ENCODE results near the gene SIGLEC8.

- TF ChIP-seq SIN3A (IDR thresholded peaks at IDR 0.05; ENCODE audit: borderline replicate concordance, insufficient read depth, low read length) (no peak), POLR2AphosphoS5 (IDR thresholded peaks at IDR 0.05; ENCODE audit: low read depth, low read length) (no peak), FOXP2 (optimal IDR thresholded peaks at IDR 0.05; ENCODE audit: borderline replicate concordance, extremely low read depth, extremely low read length, insufficient read depth) (no peak)
- TF ChIP-seq, protein P1, sequence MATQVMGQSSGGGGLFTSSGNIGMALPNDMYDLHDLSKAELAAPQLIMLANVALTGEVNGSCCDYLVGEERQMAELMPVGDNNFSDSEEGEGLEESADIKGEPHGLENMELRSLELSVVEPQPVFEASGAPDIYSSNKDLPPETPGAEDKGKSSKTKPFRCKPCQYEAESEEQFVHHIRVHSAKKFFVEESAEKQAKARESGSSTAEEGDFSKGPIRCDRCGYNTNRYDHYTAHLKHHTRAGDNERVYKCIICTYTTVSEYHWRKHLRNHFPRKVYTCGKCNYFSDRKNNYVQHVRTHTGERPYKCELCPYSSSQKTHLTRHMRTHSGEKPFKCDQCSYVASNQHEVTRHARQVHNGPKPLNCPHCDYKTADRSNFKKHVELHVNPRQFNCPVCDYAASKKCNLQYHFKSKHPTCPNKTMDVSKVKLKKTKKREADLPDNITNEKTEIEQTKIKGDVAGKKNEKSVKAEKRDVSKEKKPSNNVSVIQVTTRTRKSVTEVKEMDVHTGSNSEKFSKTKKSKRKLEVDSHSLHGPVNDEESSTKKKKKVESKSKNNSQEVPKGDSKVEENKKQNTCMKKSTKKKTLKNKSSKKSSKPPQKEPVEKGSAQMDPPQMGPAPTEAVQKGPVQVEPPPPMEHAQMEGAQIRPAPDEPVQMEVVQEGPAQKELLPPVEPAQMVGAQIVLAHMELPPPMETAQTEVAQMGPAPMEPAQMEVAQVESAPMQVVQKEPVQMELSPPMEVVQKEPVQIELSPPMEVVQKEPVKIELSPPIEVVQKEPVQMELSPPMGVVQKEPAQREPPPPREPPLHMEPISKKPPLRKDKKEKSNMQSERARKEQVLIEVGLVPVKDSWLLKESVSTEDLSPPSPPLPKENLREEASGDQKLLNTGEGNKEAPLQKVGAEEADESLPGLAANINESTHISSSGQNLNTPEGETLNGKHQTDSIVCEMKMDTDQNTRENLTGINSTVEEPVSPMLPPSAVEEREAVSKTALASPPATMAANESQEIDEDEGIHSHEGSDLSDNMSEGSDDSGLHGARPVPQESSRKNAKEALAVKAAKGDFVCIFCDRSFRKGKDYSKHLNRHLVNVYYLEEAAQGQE (IDR thresholded peaks at IDR 0.05; ENCODE audit: insufficient read depth in 1 of 2, low read depth in 2 of 2, low read length in 2 of 2), result no peak
Measured at GRCh38 chr19:51441410-51442390, 16.6 kb downstream of the SIGLEC8 start.
